Transverse colon (tissue), 4 donors: ENCODE data around the gene AWAT2. TPM values are rescaled to one million over a fixed set of nuclear protein-coding genes. Genes with fewer than 3 reads are reported as not detected.

Experiments used
- DNase-seq: peaks from one replicate; pipeline ENCODE4 v3.0.0-alpha.2; 2019
- H3K27ac ChIP-seq, 4 donors: fragments of 200-600 bp; sonication (generic); 2 replicates each; pipeline ENCODE4 v1.5.1; 2016 to 2018; ENCODE audit warnings: inconsistent platforms in 4 of 4
- H3K27me3 ChIP-seq: fragments of 200-600 bp; sonication (generic); 2 replicates; pipeline ENCODE4 v1.5.1; 2017; ENCODE audit warnings: inconsistent platforms
- H3K36me3 ChIP-seq, 4 donors: fragments of 200-600 bp; sonication (generic); 2 replicates each; pipeline ENCODE4 v1.5.1; 2017 to 2019; ENCODE audit warnings: inconsistent platforms in 4 of 4
- H3K4me1 ChIP-seq, 4 donors: fragments of 200-600 bp; sonication (generic); 2 replicates each; pipeline ENCODE4 v1.5.1; 2017 to 2020; ENCODE audit warnings: inconsistent platforms in 4 of 4
- H3K4me3 ChIP-seq, 4 donors: fragments of 200-600 bp; sonication (generic); 1 replicate in 1 of 4; 2 replicates in 3 of 4; pipeline versions ENCODE4 v1.5.1 to v1.6.1; 2017 to 2019; ENCODE audit warnings: inconsistent platforms in 4 of 4
- H3K9me3 ChIP-seq, 2 donors: fragments of 200-600 bp; sonication (generic); 2 replicates each; pipeline ENCODE4 v1.5.1; 2017 to 2019; ENCODE audit warnings: inconsistent platforms in 2 of 2
- EP300 ChIP-seq: sonication (generic); formaldehyde crosslinking; IDR thresholded peaks from one replicate; pipeline ENCODE4 v1.6.1; 2017; ENCODE audit warnings: antibody characterized with exemption, low read depth
- POLR2A ChIP-seq: fragments of 450-650 bp; IDR thresholded peaks from one replicate; pipeline ENCODE4 v1.6.1; 2016; ENCODE audit warnings: antibody characterized with exemption, mild to moderate bottlenecking, moderate library complexity
- POLR2AphosphoS5 ChIP-seq, 3 donors: sonication (generic); formaldehyde crosslinking; IDR thresholded peaks; one replicate each; pipeline ENCODE4 v1.6.1; 2016; ENCODE audit warnings: antibody characterized with exemption in 3 of 3
- WGBS, 2 donors: methylation state at CpG; one replicate each; pipeline ENCODE4 v1.1.5; 2018; ENCODE audit warnings: low coverage in 1 of 2; 5-methylcytosine and 5-hydroxymethylcytosine counted together
- in situ Hi-C, 4 donors: fragments of 200-750 bp; cut with MboI; loops; one replicate each; pipeline versions ENCODE4 v1.15.0 to v1.15.1; 2017; ENCODE audit warnings: low sequenced_read_pairs in 3 of 4, low pct_ligation_motif_present in 1 of 4, low pct_unique_long_range_greater_than_20kb in 1 of 4
- intact Hi-C: fragments of 100-400 bp; cut with DNase I; formaldehyde crosslinking; loops from one replicate; pipeline ENCODE4 v1.15.1; 2023; ENCODE audit warnings: low total_unique reads
- total RNA-seq, 4 donors: library from RNA; depleted of rRNA; stranded (reverse); fragments of >200 nt; gene quantifications; one replicate each; pipeline ENCODE4 v1.1.0, GENCODE V29; 2016
- TF ChIP-seq, protein P1 (sequence below), 5 experiments: fragments of 200-600 bp in 3 of 5; fragments of 450-650 bp in 2 of 5; sonication (generic) in 3 of 5; IDR thresholded peaks; 1 replicate in 2 of 5; 2 replicates in 3 of 5; pipeline ENCODE4 v1.5.1; 2016 to 2017; ENCODE audit warnings: antibody characterized with exemption in 5 of 5, inconsistent platforms in 3 of 5, mild to moderate bottlenecking in 2 of 5, moderate library complexity in 1 of 5

AWAT2 gene
- total RNA-seq, 4 donors from 2014 or later, result not detected

GRCh38 chrX:70022616-70023015 is 27.1 kb downstream of the AWAT2 start:
- no peak overlapping the region for H3K27ac ChIP-seq
- no peak overlapping the region for H3K4me3 ChIP-seq
- 74% methylated on average over 4 of the region's 4 CpGs; no CpG with 5 or more reads in 1 of the 2 donors for WGBS, 2 donors
- no peaks in the 10 kb centered on the region for H3K4me1 ChIP-seq
- H3K36me3 ChIP-seq, result no peaks in the 10 kb centered on the region
- no peaks in the 10 kb centered on the region for H3K9me3 ChIP-seq
- no peak for TF ChIP-seq EP300
- TF ChIP-seq, protein P1, sequence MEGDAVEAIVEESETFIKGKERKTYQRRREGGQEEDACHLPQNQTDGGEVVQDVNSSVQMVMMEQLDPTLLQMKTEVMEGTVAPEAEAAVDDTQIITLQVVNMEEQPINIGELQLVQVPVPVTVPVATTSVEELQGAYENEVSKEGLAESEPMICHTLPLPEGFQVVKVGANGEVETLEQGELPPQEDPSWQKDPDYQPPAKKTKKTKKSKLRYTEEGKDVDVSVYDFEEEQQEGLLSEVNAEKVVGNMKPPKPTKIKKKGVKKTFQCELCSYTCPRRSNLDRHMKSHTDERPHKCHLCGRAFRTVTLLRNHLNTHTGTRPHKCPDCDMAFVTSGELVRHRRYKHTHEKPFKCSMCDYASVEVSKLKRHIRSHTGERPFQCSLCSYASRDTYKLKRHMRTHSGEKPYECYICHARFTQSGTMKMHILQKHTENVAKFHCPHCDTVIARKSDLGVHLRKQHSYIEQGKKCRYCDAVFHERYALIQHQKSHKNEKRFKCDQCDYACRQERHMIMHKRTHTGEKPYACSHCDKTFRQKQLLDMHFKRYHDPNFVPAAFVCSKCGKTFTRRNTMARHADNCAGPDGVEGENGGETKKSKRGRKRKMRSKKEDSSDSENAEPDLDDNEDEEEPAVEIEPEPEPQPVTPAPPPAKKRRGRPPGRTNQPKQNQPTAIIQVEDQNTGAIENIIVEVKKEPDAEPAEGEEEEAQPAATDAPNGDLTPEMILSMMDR (IDR thresholded peaks at IDR 0.05), result no peak
- TF ChIP-seq POLR2A, result no peak
- TF ChIP-seq POLR2AphosphoS5 (IDR thresholded peaks at IDR 0.05), result no peak
- no peaks in the 10 kb centered on the region for H3K27me3 ChIP-seq
- in situ Hi-C loops (no loop called here), intact Hi-C loops (no loop called here)
- no peak for DNase-seq

GRCh38 chrX:70016513-70016912 is 33.2 kb downstream of the AWAT2 start:
- Histone ChIP-seq H3K36me3 (no peaks in the 10 kb centered on the region), H3K9me3 (no peaks in the 10 kb centered on the region), H3K27me3 (no peaks in the 10 kb centered on the region), H3K27ac (no peak overlapping the region), H3K4me1 (no peaks in the 10 kb centered on the region), H3K4me3 (no peak overlapping the region)
- TF ChIP-seq POLR2A (no peak), POLR2AphosphoS5 (IDR thresholded peaks at IDR 0.05) (no peak), EP300 (no peak)
- TF ChIP-seq, protein P1 (IDR thresholded peaks at IDR 0.05), result no peak
- WGBS, 2 donors, result 83 to 100% methylated on average over 1 to 2 of the region's 2 CpGs
- intact Hi-C loops (no loop called here), in situ Hi-C loops (no loop called here)
- no peak for DNase-seq

DNA sequence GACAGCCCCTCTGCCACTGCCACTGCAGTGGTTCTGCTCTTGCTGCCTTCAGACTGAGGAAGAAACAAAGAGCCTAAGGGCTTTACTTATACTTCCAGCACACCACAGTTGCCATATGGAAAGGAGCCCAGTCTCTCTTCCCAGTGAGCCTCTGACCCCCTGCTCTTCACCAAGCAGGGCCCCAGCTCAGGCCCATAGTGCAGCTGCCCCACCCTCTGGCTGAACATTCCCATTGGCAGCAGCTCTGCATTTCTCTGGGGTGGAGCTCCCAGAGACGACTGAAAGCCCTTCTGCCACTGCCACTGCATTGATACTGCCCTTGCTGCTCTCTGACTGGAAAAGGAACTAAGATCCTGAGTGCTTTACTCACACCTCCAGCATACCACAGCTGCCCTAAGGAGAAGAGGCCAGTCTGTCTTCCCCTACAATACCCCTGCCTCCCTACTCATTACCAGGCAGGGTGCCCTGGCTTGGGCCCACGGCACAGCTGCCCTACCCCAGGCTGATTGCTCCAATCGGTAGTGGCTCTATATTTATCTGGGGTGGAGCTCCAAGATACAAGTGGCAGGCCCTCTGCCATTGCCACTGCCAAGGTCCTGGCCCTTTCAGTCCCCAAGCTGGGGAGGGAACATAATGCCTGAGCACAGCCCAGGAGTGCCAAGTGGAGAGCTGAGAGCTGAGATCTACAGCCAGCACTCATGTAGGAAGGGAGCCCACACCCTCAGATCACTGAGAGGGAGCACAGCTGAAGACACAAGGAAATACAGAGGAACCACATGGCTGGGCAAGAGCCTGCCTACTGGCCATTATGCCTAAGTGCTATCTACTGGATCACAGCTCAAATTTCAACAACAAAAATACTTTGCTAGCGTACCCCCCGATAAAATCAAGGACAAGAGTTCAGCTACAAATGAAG is 36.0 kb downstream of the AWAT2 start:
- no peak overlapping the region for H3K27ac ChIP-seq
- no peak for DNase-seq

DNA sequence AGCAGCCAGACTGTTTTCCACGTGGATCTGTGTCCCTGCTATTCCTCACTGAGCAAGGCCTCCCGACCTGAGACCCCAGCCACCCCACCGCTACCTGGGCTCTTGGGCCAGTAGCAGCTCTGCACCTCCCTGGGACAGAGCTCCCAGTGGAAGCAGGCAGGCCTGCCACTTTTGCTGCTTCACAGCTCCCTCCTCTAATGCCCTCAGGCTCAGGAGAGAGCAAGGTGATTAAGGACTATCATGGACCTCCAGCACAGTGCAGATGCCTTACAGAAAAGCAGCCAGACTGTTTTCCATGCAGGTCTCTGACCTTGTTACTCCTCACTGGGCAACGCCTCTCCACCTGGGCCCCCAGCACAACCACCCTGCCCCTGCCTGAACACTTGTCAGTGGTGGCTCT is 37.0 kb downstream of the AWAT2 start:
- DNase-seq, result no peak
- H3K27me3 ChIP-seq, result no peaks in the 10 kb centered on the region
- intact Hi-C loops, result no loop called here
- H3K4me3 ChIP-seq, result no peak overlapping the region
- H3K27ac ChIP-seq, result no peak overlapping the region
- H3K4me1 ChIP-seq, result no peaks in the 10 kb centered on the region
- in situ Hi-C loops, result no loop called here
- WGBS, 2 donors, result 59% methylated on average over 4 of the region's 4 CpGs; no CpG with 5 or more reads in 1 of the 2 donors
- no peaks in the 10 kb centered on the region for H3K9me3 ChIP-seq
- TF ChIP-seq, protein P1 (IDR thresholded peaks at IDR 0.05), result no peak
- no peak for TF ChIP-seq POLR2AphosphoS5 (IDR thresholded peaks at IDR 0.05)
- TF ChIP-seq EP300, result no peak
- TF ChIP-seq POLR2A, result no peak
- H3K36me3 ChIP-seq, result no peaks in the 10 kb centered on the region

More for the DNA sequence above, 36.0 kb downstream of the AWAT2 start:
- TF ChIP-seq EP300, result no peak
- no peak for TF ChIP-seq POLR2AphosphoS5 (IDR thresholded peaks at IDR 0.05)
- no peak for TF ChIP-seq POLR2A
- intact Hi-C loops, result no loop called here
- Histone ChIP-seq H3K9me3 (no peaks in the 10 kb centered on the region), H3K4me1 (no peaks in the 10 kb centered on the region), H3K4me3 (no peak overlapping the region), H3K27me3 (no peaks in the 10 kb centered on the region), H3K36me3 (no peaks in the 10 kb centered on the region)
- in situ Hi-C loops, result no loop called here
- 44 to 60% methylated on average over 1 to 5 of the region's 5 CpGs for WGBS, 2 donors
